HepG2 (cell line): ENCODE measurements around the gene CCNF. TPM values are rescaled to one million over a fixed set of nuclear protein-coding genes. Genes with fewer than 3 reads are reported as not detected.

Source experiments
- ATAC-seq: fragments of 200-7000 bp; cut with Tn5 transposase; 3 replicates; pipeline ENCODE4 v1.9.1; 2020; ENCODE audit warnings: mild to moderate bottlenecking, moderate library complexity
- BruUV-seq: library from RNA; stranded (reverse); fragments of 400-500 nt; replicated peaks from 2 replicates; lab custom pipeline; 2021; lab: Mats Ljungman, UMichigan
- CTCF ChIA-PET: fragments of 300-600 bp; formaldehyde crosslinking; extraction: SDS; loops from one replicate; lab custom pipeline; 2021; ENCODE audit warnings: low total read pairs, inconsistent platforms, low intra/inter-chr PET ratio; lab: Yijun Ruan, JAX
- POLR2A ChIA-PET: fragments of 350-600 bp; sonication (Branson Sonifier 250); formaldehyde crosslinking; loops from one replicate; lab custom pipeline; 2020; ENCODE audit warnings: antibody characterized with exemption, inconsistent platforms; lab: Yijun Ruan, JAX
- DNase-seq: peaks from one replicate; pipeline ENCODE4 v3.0.0-alpha.2; 2015; ENCODE audit warnings: low spot score
- FAIRE-seq: peaks from 3 replicates; lab custom pipeline; 2011; peaks lifted over from hg19 to GRCh38; lab: Jason Lieb, UNC
- H2AFZ ChIP-seq: one replicate; pipeline ENCODE4 v1.6.1; 2011; ENCODE audit warnings: low read length, inconsistent platforms
- H3K27ac ChIP-seq: fragments of 300-600 bp; 3 replicates; pipeline ENCODE4 v1.8.0; 2011; ENCODE audit warnings: mixed run types, mild to moderate bottlenecking, mixed read lengths, low read length, inconsistent platforms; ENCODE audit not compliant: insufficient read depth; ENCODE audit errors: extremely low read length
- H3K27me3 ChIP-seq, 2 experiments: fragments of 200-600 bp in 1 of 2; 2 replicates in 1 of 2; 3 replicates in 1 of 2; pipeline versions ENCODE4 v1.6.0 to v1.8.0; 2011; ENCODE audit warnings: low read length in 2 of 2, mild to moderate bottlenecking in 2 of 2, moderate library complexity in 2 of 2, inconsistent platforms in 1 of 2; ENCODE audit not compliant: insufficient read depth in 2 of 2, control insufficient read depth in 1 of 2
- H3K36me3 ChIP-seq, 2 experiments: fragments of 200-600 bp in 1 of 2; replicated peaks in 1 of 2; 2 replicates in 1 of 2; 3 replicates in 1 of 2; pipeline versions ENCODE4 v1.5.1 to v1.8.0; 2011; ENCODE audit warnings: low read length in 2 of 2, inconsistent platforms in 1 of 2; ENCODE audit not compliant: insufficient read depth in 2 of 2, control insufficient read depth in 1 of 2
- H3K4me1 ChIP-seq: 2 replicates; pipeline ENCODE4 v1.5.1; 2012; ENCODE audit warnings: low read length, inconsistent platforms; ENCODE audit not compliant: insufficient read depth
- H3K4me2 ChIP-seq: 2 replicates; pipeline ENCODE4 v1.6.0; 2011; ENCODE audit warnings: low read depth, low read length, inconsistent platforms
- H3K4me3 ChIP-seq, 3 experiments: fragments of 200-600 bp in 1 of 3; sonication (generic), shearing (Covaris generic) in 1 of 3; replicated peaks in 1 of 3; 2 replicates each; pipeline ENCODE4 v1.5.1; 2011 to 2016; ENCODE audit warnings: low read length in 3 of 3, inconsistent platforms in 2 of 3, low read depth in 2 of 3, mild to moderate bottlenecking in 2 of 3, control low read depth in 1 of 3, mixed read lengths in 1 of 3; ENCODE audit not compliant: insufficient read depth in 1 of 3
- H3K79me2 ChIP-seq: one replicate; pipeline ENCODE4 v1.6.1; 2011; ENCODE audit warnings: low read length, inconsistent platforms; ENCODE audit not compliant: insufficient read depth
- H3K9ac ChIP-seq: 2 replicates; pipeline ENCODE4 v1.6.0; 2011; ENCODE audit warnings: mild to moderate bottlenecking, low read depth, low read length, inconsistent platforms; ENCODE audit not compliant: insufficient read depth
- H3K9me3 ChIP-seq: 2 replicates; pipeline ENCODE4 v1.5.1; 2012; ENCODE audit warnings: mild to moderate bottlenecking, low read length
- H4K20me1 ChIP-seq: 2 replicates; pipeline ENCODE4 v1.6.0; 2011; ENCODE audit warnings: inconsistent platforms, mild to moderate bottlenecking, low read length, moderate library complexity; ENCODE audit not compliant: insufficient read depth
- CCAR2 ChIP-seq: fragments of 200-400 bp; formaldehyde crosslinking; optimal IDR thresholded peaks from 2 replicates; pipeline ENCODE3; 2018; ENCODE audit warnings: low read depth, mild to moderate bottlenecking, low read length, moderate library complexity
- KAT7 ChIP-seq: IDR thresholded peaks from 2 replicates; pipeline ENCODE4 v1.6.1; 2018; ENCODE audit warnings: borderline replicate concordance, missing compliant biosample characterization
- KLF12 ChIP-seq: sonication (generic); formaldehyde crosslinking; IDR thresholded peaks from 2 replicates; pipeline ENCODE4 v1.4.0; 2020; ENCODE audit warnings: missing genetic modification reagents, borderline replicate concordance
- NCOA1 ChIP-seq: sonication (generic); formaldehyde crosslinking; IDR thresholded peaks from 2 replicates; pipeline ENCODE4 v1.9.0; 2021; ENCODE audit warnings: missing genetic modification reagents
- RARA ChIP-seq: IDR thresholded peaks from 2 replicates; pipeline ENCODE4 v1.6.1; 2016; ENCODE audit warnings: missing genetic modification reagents, missing compliant biosample characterization
- REPIN1 ChIP-seq: sonication (generic); formaldehyde crosslinking; IDR thresholded peaks from 2 replicates; pipeline ENCODE4 v1.8.0; 2022; ENCODE audit warnings: missing genetic modification reagents, low read depth, mild to moderate bottlenecking, borderline replicate concordance
- RFX1 ChIP-seq: fragments of 450-650 bp; IDR thresholded peaks from 2 replicates; pipeline ENCODE4 v1.6.1; 2017
- SKI ChIP-seq: fragments of 450-650 bp; IDR thresholded peaks from one replicate; pipeline ENCODE4 v1.6.1; 2018; ENCODE audit warnings: mild to moderate bottlenecking; ENCODE audit not compliant: partially characterized antibody
- YEATS4 ChIP-seq: sonication (generic); formaldehyde crosslinking; IDR thresholded peaks from 2 replicates; pipeline ENCODE4 v1.4.0; 2020; ENCODE audit warnings: missing genetic modification reagents, borderline replicate concordance
- ZFP36L2 ChIP-seq: sonication (generic); formaldehyde crosslinking; IDR thresholded peaks from 2 replicates; pipeline ENCODE4 v1.4.0; 2020; ENCODE audit warnings: missing genetic modification reagents
- ZNF138 ChIP-seq: sonication (generic); formaldehyde crosslinking; IDR thresholded peaks from 2 replicates; pipeline ENCODE4 v1.5.0; 2020; ENCODE audit warnings: mild to moderate bottlenecking, low read depth, missing genetic modification reagents
- ZNF224 ChIP-seq: sonication (generic); formaldehyde crosslinking; IDR thresholded peaks from 2 replicates; pipeline ENCODE4 v1.5.0; 2020; ENCODE audit warnings: mild to moderate bottlenecking, missing genetic modification reagents
- ZNF234 ChIP-seq: sonication (generic); formaldehyde crosslinking; conservative IDR thresholded peaks from 2 replicates; pipeline ENCODE4 v1.5.1; 2020; ENCODE audit warnings: mild to moderate bottlenecking, missing genetic modification reagents
- ZNF3 ChIP-seq: IDR thresholded peaks from 2 replicates; pipeline ENCODE4 v1.7.0; 2017; ENCODE audit warnings: inconsistent platforms
- ZNF354B ChIP-seq: sonication (generic); formaldehyde crosslinking; IDR thresholded peaks from 2 replicates; pipeline ENCODE4 v1.8.0; 2022; ENCODE audit warnings: mild to moderate bottlenecking, missing genetic modification reagents
- ZNF460 ChIP-seq: sonication (generic); formaldehyde crosslinking; IDR thresholded peaks from 2 replicates; pipeline ENCODE4 v1.5.1; 2020; ENCODE audit warnings: missing genetic modification reagents, mild to moderate bottlenecking, borderline replicate concordance
- ZNF496 ChIP-seq: sonication (generic); formaldehyde crosslinking; IDR thresholded peaks from 2 replicates; pipeline ENCODE4 v1.8.1; 2023; ENCODE audit warnings: mild to moderate bottlenecking, moderate library complexity, missing genetic modification reagents; ENCODE audit not compliant: insufficient replicate concordance
- ZNF605 ChIP-seq: sonication (generic); formaldehyde crosslinking; IDR thresholded peaks from 2 replicates; pipeline ENCODE4 v1.8.0; 2022; ENCODE audit warnings: mild to moderate bottlenecking, missing genetic modification reagents
- ZNF670 ChIP-seq: sonication (generic); formaldehyde crosslinking; IDR thresholded peaks from 2 replicates; pipeline ENCODE4 v1.8.0; 2022; ENCODE audit warnings: mild to moderate bottlenecking, missing genetic modification reagents, borderline replicate concordance
- ZNF841 ChIP-seq: sonication (generic); formaldehyde crosslinking; IDR thresholded peaks from 2 replicates; pipeline ENCODE4 v1.8.1; 2023; ENCODE audit warnings: missing genetic modification reagents, borderline replicate concordance
- ZNF879 ChIP-seq: sonication (generic); formaldehyde crosslinking; IDR thresholded peaks from 2 replicates; pipeline ENCODE4 v1.8.1; 2023; ENCODE audit warnings: missing genetic modification reagents
- WGBS: methylation state at CpG from one replicate; pipeline ENCODE4 v1.1.6; 2017; ENCODE audit warnings: low lambda C conversion rate; 5-methylcytosine and 5-hydroxymethylcytosine counted together
- in situ Hi-C: cut with HindIII; loops from 2 replicates; pipeline ENCODE4 v1.10.0; 2017; ENCODE audit warnings: low pct_unique_long_range_greater_than_20kb; ENCODE audit not compliant: extremely low pct_ligation_motif_present
- intact Hi-C: fragments of 100-400 bp; cut with micrococcal nuclease; formaldehyde crosslinking; loops from one replicate; pipeline ENCODE4 v1.10.0; 2022; ENCODE audit not compliant: unreplicated experiment
- polyA plus RNA-seq, 8 experiments: library from polyadenylated mRNA; depleted of rRNA in 3 of 8; stranded (reverse) in 7 of 8; unstranded in 1 of 8; fragments of >200 nt; fragmentation: Illumina TruSeq in 4 of 8; extraction: Trizol in 4 of 8; gene quantifications; 2 replicates each; pipeline versions ENCODE4 v1.2.1 to v1.2.3, GENCODE V29; 2011 to 2016; ENCODE audit warnings: low read depth in 4 of 8, missing spikeins in 1 of 8, mixed read lengths in 1 of 8; ENCODE audit not compliant: insufficient read depth in 1 of 8
- total RNA-seq, 5 experiments: library from RNA; depleted of rRNA; stranded (reverse); fragments of >200 nt; fragmentation: Illumina TruSeq; extraction: Trizol; gene quantifications; 2 replicates each; pipeline ENCODE4 v1.2.3, GENCODE V29; 2016; ENCODE audit warnings: low read depth in 1 of 5
- TF ChIP-seq, protein P1 (sequence below): sonication (generic); formaldehyde crosslinking; IDR thresholded peaks from 2 replicates; pipeline ENCODE4 v1.4.0; 2020; ENCODE audit warnings: mild to moderate bottlenecking, low read depth, missing genetic modification reagents
- TF ChIP-seq, protein P2 (sequence below): IDR thresholded peaks from 2 replicates; pipeline ENCODE4 v1.6.1; 2016; ENCODE audit warnings: low read depth, borderline replicate concordance

The CCNF gene
- total and polyA plus RNA-seq, 2 of the 13 experiments (the other 11 are each of a cell fraction or from before 2014, with no cell fraction given): 6.4 to 22.8 TPM

DNA sequence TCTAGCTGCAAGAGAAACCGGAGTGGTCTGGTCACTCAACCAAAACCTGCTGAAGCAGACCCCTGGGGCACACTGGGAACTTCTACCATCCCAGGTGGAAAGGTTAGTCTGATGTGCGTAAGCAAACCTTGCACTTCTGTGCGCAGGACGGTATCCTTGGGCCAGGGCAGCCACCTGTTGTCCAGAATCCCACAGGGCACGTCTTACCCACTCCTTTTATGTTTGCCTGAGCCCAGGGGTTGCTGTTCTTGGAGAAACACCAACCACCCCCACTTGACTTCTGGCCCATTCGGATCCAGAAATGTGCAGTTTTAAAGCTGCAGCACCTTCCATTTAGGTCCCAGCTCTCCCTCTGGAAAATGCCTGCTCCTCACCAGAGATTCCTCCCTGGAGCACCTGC lies 64.4 kb downstream of the CCNF start (continued):
- TF ChIP-seq ZNF605 (CRISPR knock-in tag) (no peak), KAT7 (no peak), ZNF3 (CRISPR knock-in tag) (no peak), CCAR2 (no peak), NCOA1 (CRISPR knock-in tag) (no peak), RFX1 (no peak), KLF12 (CRISPR knock-in tag) (no peak)

GRCh38 chr16:2494616-2495015 lies 65.4 kb downstream of the CCNF start:
- H3K27me3 ChIP-seq: no peaks in the 10 kb centered on the region
- H4K20me1 ChIP-seq: peaks cover 4% of the 10 kb centered on the region; the same call in 1 of the 2 replicates
- H3K27ac ChIP-seq: no peak overlapping the region
- H3K79me2 ChIP-seq: peaks cover 6% of the 10 kb centered on the region
- intact Hi-C loops: no loop called here
- H3K4me1 ChIP-seq: peaks cover 27% of the 10 kb centered on the region
- in situ Hi-C loops: no loop called here
- POLR2A ChIA-PET: no interaction called here
- CTCF ChIA-PET: no interaction called here
- no TSS peak for BruUV-seq
- H3K4me3 ChIP-seq: no peak overlapping the region
- H2AFZ ChIP-seq: no peak overlapping the region
- H3K9me3 ChIP-seq: no peaks in the 10 kb centered on the region
- H3K36me3 ChIP-seq: peaks cover 12 to 29% of the 10 kb centered on the region in 2 experiments; a peak in 4 of 5 replicates
- DNase-seq (no peak), FAIRE-seq (no peak), ATAC-seq (no peak)
- WGBS: 97% methylated on average over 5 of the region's 5 CpGs
- H3K9ac ChIP-seq: no peak overlapping the region
- no peak overlapping the region for H3K4me2 ChIP-seq
- TF ChIP-seq RARA (CRISPR knock-in tag) (no peak), ZNF879 (no peak), ZFP36L2 (CRISPR knock-in tag) (no peak), ZNF234 (CRISPR knock-in tag) (no peak), ZNF224 (no peak), ZNF460 (no peak), REPIN1 (no peak), ZNF138 (no peak), ZNF496 (no peak), ZNF670 (CRISPR knock-in tag) (no peak), ZNF354B (CRISPR knock-in tag) (no peak), SKI (no peak), YEATS4 (CRISPR knock-in tag) (no peak), ZNF841 (CRISPR knock-in tag) (no peak)
- TF ChIP-seq, protein P1, sequence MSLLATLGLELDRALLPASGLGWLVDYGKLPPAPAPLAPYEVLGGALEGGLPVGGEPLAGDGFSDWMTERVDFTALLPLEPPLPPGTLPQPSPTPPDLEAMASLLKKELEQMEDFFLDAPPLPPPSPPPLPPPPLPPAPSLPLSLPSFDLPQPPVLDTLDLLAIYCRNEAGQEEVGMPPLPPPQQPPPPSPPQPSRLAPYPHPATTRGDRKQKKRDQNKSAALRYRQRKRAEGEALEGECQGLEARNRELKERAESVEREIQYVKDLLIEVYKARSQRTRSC (CRISPR knock-in tag): no peak
- TF ChIP-seq, protein P2, sequence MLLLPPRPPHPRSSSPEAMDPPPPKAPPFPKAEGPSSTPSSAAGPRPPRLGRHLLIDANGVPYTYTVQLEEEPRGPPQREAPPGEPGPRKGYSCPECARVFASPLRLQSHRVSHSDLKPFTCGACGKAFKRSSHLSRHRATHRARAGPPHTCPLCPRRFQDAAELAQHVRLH: no peak
